Aorta (tissue), 5 donors: ENCODE measurements around the gene PAPLN. TPM values are rescaled to one million over a fixed set of nuclear protein-coding genes. Genes with fewer than 3 reads are reported as not detected.
"Not testable (repeated sequence)": the region's sequence is repeated elsewhere in the genome, so short reads cannot be mapped to it uniquely, and the experiment has no call there.

Experiments
- ATAC-seq: fragments of 200-7000 bp; cut with Tn5 transposase; one replicate; pipeline ENCODE4 v1.9.1; 2022; ENCODE audit warnings: moderate library complexity; ENCODE audit not compliant: low FRiP score
- DNase-seq, 2 donors: peaks; one replicate each; pipeline ENCODE4 v3.0.0-alpha.2; 2020
- H3K27ac ChIP-seq, 2 donors: one replicate each; pipeline ENCODE4 v1.5.1; 2013; ENCODE audit warnings: low read length in 2 of 2, mild to moderate bottlenecking in 2 of 2, moderate library complexity in 2 of 2, control low read depth in 1 of 2, inconsistent platforms in 1 of 2, low read depth in 1 of 2
- H3K27me3 ChIP-seq, 2 donors: one replicate each; pipeline ENCODE4 v1.6.1; 2013; ENCODE audit warnings: control low read depth in 1 of 2, low read length in 1 of 2, mild to moderate bottlenecking in 1 of 2, moderate library complexity in 1 of 2; ENCODE audit not compliant: insufficient read depth in 2 of 2, control insufficient read depth in 1 of 2
- H3K36me3 ChIP-seq, 2 donors: one replicate each; pipeline ENCODE4 v1.6.1; 2013; ENCODE audit warnings: control low read depth in 1 of 2, low read length in 1 of 2, mild to moderate bottlenecking in 1 of 2; ENCODE audit not compliant: insufficient read depth in 2 of 2, control insufficient read depth in 1 of 2
- H3K4me1 ChIP-seq, 2 donors: one replicate each; pipeline ENCODE4 v1.6.1; 2013; ENCODE audit warnings: low read length in 2 of 2, control low read depth in 1 of 2, mild to moderate bottlenecking in 1 of 2, moderate library complexity in 1 of 2; ENCODE audit not compliant: insufficient read depth in 2 of 2, control insufficient read depth in 1 of 2
- H3K4me3 ChIP-seq, 2 donors: one replicate each; pipeline ENCODE4 v1.5.1; 2013; ENCODE audit warnings: low read length in 2 of 2, control low read depth in 1 of 2, mild to moderate bottlenecking in 1 of 2
- H3K9me3 ChIP-seq: one replicate; pipeline ENCODE4 v1.6.1; 2013; ENCODE audit warnings: mild to moderate bottlenecking, low read length; ENCODE audit not compliant: control insufficient read depth
- WGBS, 2 donors: extraction: QIAGEN DNeasy Blood & Tissue Kit; methylation state at CpG; one replicate each; pipeline ENCODE4 v1.1.7; 2013; 5-methylcytosine and 5-hydroxymethylcytosine counted together
- intact Hi-C, 2 donors: fragments of 100-400 bp; cut with DNase I; formaldehyde crosslinking; loops; one replicate each; pipeline versions ENCODE4 v1.14.2 to v1.15.0; 2022
- polyA plus RNA-seq, 2 donors: library from polyadenylated mRNA; stranded (reverse); fragments of 200-250 nt; gene quantifications; one replicate each; pipeline ENCODE4 v1.2.3, GENCODE V29; 2013
- total RNA-seq, 2 donors: library from RNA; stranded (reverse); fragmentation: NEBNext Ultra II Directional; extraction: Animal tissue kit (Norgen Biotek cat#: 25700); gene quantifications; one replicate each; pipeline ENCODE4 v1.2.1, GENCODE V29; 2021
- donor health status: healthy with polysubstance abuse.
- donor health status: Bipolar disorder and iron deficiency.
- donor health status: DM: no; HTN: no; CAD: no.
- donor health status: DM: no; HTN: no; CAD: no.
- donor health status: DM: yes; HTN: yes; CAD: no.

PAPLN gene
- total and polyA plus RNA-seq, 4 donors = 3.1 to 21.4 (median 7.8) TPM

GRCh38 chr14:73307261-73307660, 70.0 kb downstream of the PAPLN start:
- Histone ChIP-seq H3K4me1 (no peaks in the 10 kb centered on the region), H3K27me3 (no peaks in the 10 kb centered on the region), H3K36me3 (no peaks in the 10 kb centered on the region), H3K9me3 (no peaks in the 10 kb centered on the region), H3K27ac (no peak overlapping the region), H3K4me3 (no peak overlapping the region)
- 97 to 98% methylated on average over 3 of the region's 3 CpGs for WGBS, 2 donors
- intact Hi-C loops = no loop called here
- ATAC-seq (no peak), DNase-seq (no peak)

GRCh38 chr14:73309207-73309606, 71.9 kb downstream of the PAPLN start:
- DNase-seq, H3K27ac ChIP-seq, H3K4me1 ChIP-seq, H3K4me3 ChIP-seq, H3K36me3 ChIP-seq, intact Hi-C loops, H3K9me3 ChIP-seq, ATAC-seq, H3K27me3 ChIP-seq: not testable (repeated sequence)
- 90 to 92% methylated on average over 1 of the region's 1 CpG for WGBS, 2 donors

GRCh38 chr14:73311708-73312030, 74.4 kb downstream of the PAPLN start:
- intact Hi-C loops = no loop called here
- H3K4me3 ChIP-seq = no peak overlapping the region
- DNase-seq = no peak
- no peak overlapping the region for H3K27ac ChIP-seq
- no peaks in the 10 kb centered on the region for H3K9me3 ChIP-seq
- ATAC-seq = no peak
- H3K4me1 ChIP-seq = no peaks in the 10 kb centered on the region
- H3K27me3 ChIP-seq = no peaks in the 10 kb centered on the region
- H3K36me3 ChIP-seq = no peaks in the 10 kb centered on the region
- WGBS, 2 donors = 91 to 93% methylated on average over 2 of the region's 2 CpGs

GRCh38 chr14:73312687-73313086, 75.4 kb downstream of the PAPLN start:
- no peaks in the 10 kb centered on the region for H3K9me3 ChIP-seq
- no peaks in the 10 kb centered on the region for H3K27me3 ChIP-seq
- DNase-seq (no peak), ATAC-seq (no peak)
- H3K36me3 ChIP-seq = no peaks in the 10 kb centered on the region
- no peak overlapping the region for H3K4me3 ChIP-seq
- WGBS, 2 donors = 78 to 90% methylated on average over 3 of the region's 3 CpGs
- no peak overlapping the region for H3K27ac ChIP-seq
- intact Hi-C loops = no loop called here
- no peaks in the 10 kb centered on the region for H3K4me1 ChIP-seq

GRCh38 chr14:73313151-73313550, 75.8 kb downstream of the PAPLN start:
- Histone ChIP-seq H3K4me3 (no peak overlapping the region), H3K36me3 (no peaks in the 10 kb centered on the region), H3K27ac (no peak overlapping the region), H3K9me3 (no peaks in the 10 kb centered on the region), H3K27me3 (no peaks in the 10 kb centered on the region), H3K4me1 (no peaks in the 10 kb centered on the region)
- no peak for DNase-seq
- intact Hi-C loops = no loop called here
- WGBS, 2 donors = 93 to 97% methylated on average over 4 of the region's 4 CpGs
- no peak for ATAC-seq

GRCh38 chr14:73323896-73324399, 86.6 kb downstream of the PAPLN start:
- 69 to 71% methylated on average over 3 of the region's 3 CpGs for WGBS, 2 donors
- Histone ChIP-seq H3K36me3 (no peaks in the 10 kb centered on the region), H3K27ac (no peak overlapping the region), H3K27me3 (no peaks in the 10 kb centered on the region), H3K4me1 (no peaks in the 10 kb centered on the region), H3K4me3 (no peak overlapping the region), H3K9me3 (no peaks in the 10 kb centered on the region)
- intact Hi-C loops = no loop called here
- ATAC-seq = no peak
- DNase-seq = no peak

Other genes with a start within 250 kb of the PAPLN start
- 10 to 100 TPM; 14.2 to 25.2 TPM for gene ZFYVE1, start 210.4 kb upstream of the PAPLN start, total RNA-seq
- gene ZFYVE1, start 210.4 kb upstream of the PAPLN start, polyA plus RNA-seq = 1 to 10 TPM; 4.8 to 9.6 TPM
- gene RBM25, start 179.0 kb upstream of the PAPLN start, total RNA-seq = 10 to 100 TPM; 79.9 to 83.9 TPM
- gene RBM25, start 179.0 kb upstream of the PAPLN start, polyA plus RNA-seq = 10 to 100 TPM; 25.2 to 57.3 TPM
- gene PSEN1, start 101.0 kb upstream of the PAPLN start, total RNA-seq = 10 to 100 TPM; 44.4 to 51.6 TPM
- gene PSEN1, start 101.0 kb upstream of the PAPLN start, polyA plus RNA-seq = 10 to 100 TPM; 10.3 to 20.5 TPM
- gene NUMB, start 221.0 kb downstream of the PAPLN start, total RNA-seq = 10 to 100 TPM; 67.5 to 99.3 TPM
- 10 to 100 TPM; 27.2 to 33.7 TPM for gene NUMB, start 221.0 kb downstream of the PAPLN start, polyA plus RNA-seq